ENCODE results near the gene MAP1LC3A.

GRCh38 chr20:34537651-34538050 is 20.9 kb upstream of the MAP1LC3A start:
- TF ChIP-seq CTCF (IDR thresholded peaks at IDR 0.05; ENCODE audit: low read depth, low read length) = no peak
- TF ChIP-seq EZH2phosphoT487 (IDR thresholded peaks at IDR 0.05; ENCODE audit: low read depth) = no peak
